Keratinocyte (primary cell): ENCODE data around the gene PCCA.

Experiments
- CTCF ChIP-seq, 3 experiments: IDR thresholded peaks in 1 of 3; conservative IDR thresholded peaks in 1 of 3; optimal IDR thresholded peaks in 1 of 3; 2 replicates in 2 of 3; 3 replicates in 1 of 3; pipeline versions ENCODE3 to v1.5.1; 2011; ENCODE audit warnings: low read length in 3 of 3, mild to moderate bottlenecking in 3 of 3, moderate library complexity in 2 of 3, control low read depth in 1 of 3, inconsistent platforms in 1 of 3; ENCODE audit not compliant: insufficient read depth in 2 of 3; ENCODE audit errors: extremely low read depth in 1 of 3
- EZH2 ChIP-seq: IDR thresholded peaks from one replicate; pipeline ENCODE4 v1.6.1; 2012; ENCODE audit warnings: inconsistent platforms, mild to moderate bottlenecking, low read length, moderate library complexity

DNA sequence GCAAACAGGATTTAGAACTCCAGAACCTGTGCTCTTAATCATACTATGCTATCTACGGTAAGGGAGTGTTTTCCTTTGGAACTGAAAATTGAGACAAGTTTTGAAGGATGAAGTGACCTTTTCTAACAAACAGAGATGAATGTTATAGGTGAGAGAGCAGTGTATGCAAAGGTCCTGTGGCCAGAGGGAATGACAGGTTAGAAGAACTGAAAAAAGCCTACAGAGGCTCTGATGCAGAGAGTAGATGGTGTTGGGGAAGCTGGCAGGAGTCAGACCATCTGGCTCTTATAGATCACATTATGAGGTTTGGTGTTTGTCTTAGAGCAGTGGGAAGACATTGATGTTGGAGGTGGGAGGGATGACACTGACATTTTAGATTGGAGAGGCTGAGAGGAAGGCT, 2.0 kb downstream of the PCCA start:
- TF ChIP-seq EZH2 (no peak), CTCF (optimal IDR thresholded peaks at IDR 0.05 in 1 of 3, IDR thresholded peaks at IDR 0.05 in 1 of 3, conservative IDR thresholded peaks at IDR 0.05 in 1 of 3; ENCODE audit: extremely low read depth in 1 of 3, insufficient read depth in 2 of 3, low read length in 3 of 3) (no peak)
